OCI-LY7 (cell line): ENCODE measurements around the gene GMEB2. TPM values are rescaled to one million over a fixed set of nuclear protein-coding genes. Genes with fewer than 3 reads are reported as not detected.

Experiments used
- BruUV-seq: library from RNA; stranded (reverse); fragments of 400-500 nt; replicated peaks from 2 replicates; lab custom pipeline; 2021; lab: Mats Ljungman, UMichigan
- CTCF ChIA-PET: fragments of 300-600 bp; sonication (Branson Sonifier 250); formaldehyde crosslinking; loops from one replicate; lab custom pipeline; 2022; ENCODE audit warnings: antibody characterized with exemption; ENCODE audit not compliant: unreplicated experiment; lab: Charles Lee
- POLR2A ChIA-PET: fragments of 300-600 bp; sonication (Branson Sonifier 250); formaldehyde crosslinking; loops from one replicate; lab custom pipeline; 2022; ENCODE audit warnings: antibody characterized with exemption; lab: Charles Lee
- DNase-seq: peaks from one replicate; pipeline ENCODE4 v3.0.0-alpha.2; 2015; ENCODE audit warnings: low spot score
- H2AFZ ChIP-seq: fragments of 200-600 bp; sonication (generic), shearing (Covaris generic); 2 replicates; pipeline ENCODE4 v1.6.1; 2014; ENCODE audit warnings: mild to moderate bottlenecking, antibody characterized with exemption, low read length, moderate library complexity
- H3K27ac ChIP-seq: fragments of 200-600 bp; sonication (generic); 2 replicates; pipeline ENCODE4 v1.5.1; 2014; ENCODE audit warnings: mixed run types, low read depth, mild to moderate bottlenecking, moderate library complexity, low read length, inconsistent platforms; ENCODE audit not compliant: poor library complexity, severe bottlenecking
- H3K36me3 ChIP-seq: fragments of 200-600 bp; sonication (generic); 2 replicates; pipeline ENCODE4 v1.6.1; 2014; ENCODE audit warnings: mild to moderate bottlenecking, antibody characterized with exemption, low read length, moderate library complexity, mixed read lengths; ENCODE audit not compliant: insufficient read depth
- H3K4me1 ChIP-seq: fragments of 200-600 bp; sonication (generic); 2 replicates; pipeline ENCODE4 v1.5.1; 2014; ENCODE audit warnings: mild to moderate bottlenecking, low read length; ENCODE audit not compliant: insufficient read depth, poor library complexity, severe bottlenecking
- H3K4me2 ChIP-seq: fragments of 200-600 bp; sonication (generic); 2 replicates; pipeline ENCODE4 v1.6.1; 2014; ENCODE audit warnings: mild to moderate bottlenecking, low read length
- H3K4me3 ChIP-seq: fragments of 200-600 bp; sonication (generic); 2 replicates; pipeline ENCODE4 v1.5.1; 2014; ENCODE audit warnings: mild to moderate bottlenecking, low read depth, low read length; ENCODE audit not compliant: poor library complexity, severe bottlenecking
- H3K79me2 ChIP-seq: fragments of 200-600 bp; sonication (generic); 2 replicates; pipeline ENCODE4 v1.6.1; 2016; ENCODE audit warnings: low read depth, mild to moderate bottlenecking, low read length, moderate library complexity, mixed read lengths; ENCODE audit not compliant: insufficient read depth
- H3K9me2 ChIP-seq: fragments of 200-600 bp; sonication (generic); 2 replicates; pipeline ENCODE4 v1.6.1; 2016; ENCODE audit warnings: mild to moderate bottlenecking, low read length, mixed read lengths; ENCODE audit not compliant: insufficient read depth
- H3K9me3 ChIP-seq: fragments of 200-600 bp; sonication (generic); 2 replicates; pipeline ENCODE4 v1.6.1; 2014; ENCODE audit warnings: mild to moderate bottlenecking, mixed run types, low read length, mixed read lengths
- H4K20me1 ChIP-seq: fragments of 200-600 bp; sonication (generic); 2 replicates; pipeline ENCODE4 v1.6.1; 2014; ENCODE audit warnings: mild to moderate bottlenecking, antibody characterized with exemption, low read length, moderate library complexity, mixed read lengths; ENCODE audit not compliant: insufficient read depth
- CTCF ChIP-seq: fragments of 200-600 bp; sonication (generic); conservative IDR thresholded peaks from 2 replicates; pipeline ENCODE4 v1.5.1; 2014; ENCODE audit warnings: mild to moderate bottlenecking, antibody characterized with exemption, low read length, moderate library complexity, mixed read lengths
- EZH2phosphoT487 ChIP-seq: fragments of 200-600 bp; sonication (generic); IDR thresholded peaks from 2 replicates; pipeline ENCODE4 v1.6.1; 2018; ENCODE audit warnings: low read depth, borderline replicate concordance, mild to moderate bottlenecking, mixed run types, antibody characterized with exemption, low read length, moderate library complexity, mixed read lengths
- intact Hi-C: fragments of 100-400 bp; cut with micrococcal nuclease; formaldehyde crosslinking; loops from one replicate; pipeline ENCODE4 v1.10.0; 2022; ENCODE audit not compliant: unreplicated experiment
- total RNA-seq, 2 experiments: library from RNA; depleted of rRNA in 1 of 2; stranded (reverse); fragments of >200 nt in 1 of 2; shearing (Covaris generic) in 1 of 2; gene quantifications; 2 replicates each; pipeline ENCODE4 v1.2.3, GENCODE V29; 2014 to 2022

GMEB2 gene
- total RNA-seq, 2 experiments from 2014 or later: 15.6 TPM

DNA sequence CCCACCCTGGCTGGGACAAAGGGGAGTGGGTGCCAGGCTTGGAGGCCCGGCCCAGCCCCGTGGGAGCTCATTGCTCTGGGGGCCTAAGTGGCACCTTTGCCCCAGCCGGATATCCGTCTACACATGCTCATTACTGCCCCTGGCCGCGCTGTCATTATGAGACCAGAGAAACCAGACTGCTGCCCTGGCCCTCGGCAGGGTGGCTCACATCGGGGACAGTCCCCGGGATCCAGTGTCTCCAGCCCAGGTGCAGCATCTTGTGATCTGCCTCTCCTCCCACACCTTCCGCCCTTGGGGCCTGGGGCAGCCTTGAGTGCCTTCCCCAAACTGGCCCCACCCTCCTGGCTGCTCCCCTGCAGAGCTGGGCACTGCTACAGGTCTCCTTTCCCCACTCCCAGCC, 84.2 kb downstream of the GMEB2 start:
- Histone ChIP-seq H3K27ac (no peak overlapping the region), H3K4me3 (no peak overlapping the region), H3K9me3 (no peaks in the 10 kb centered on the region), H2AFZ (no peak overlapping the region), H3K79me2 (no peaks in the 10 kb centered on the region), H3K4me1 (peaks cover 36% of the 10 kb centered on the region), H4K20me1 (no peaks in the 10 kb centered on the region), H3K4me2 (no peak overlapping the region), H3K36me3 (no peaks in the 10 kb centered on the region), H3K9me2 (no peaks in the 10 kb centered on the region)
- intact Hi-C loops: no loop called here
- ChIA-PET CTCF (no interaction called here), POLR2A (interaction anchor here (1.6 kb wide), 1 partner anchor 99 kb away, joined by 4 read pairs; no protein-coding TSS in a partner anchor)
- no TSS peak for BruUV-seq
- no peak for TF ChIP-seq CTCF
- TF ChIP-seq EZH2phosphoT487: no peak
- no peak for DNase-seq

GRCh38 chr20:63542031-63542559, 84.8 kb downstream of the GMEB2 start:
- Histone ChIP-seq H4K20me1 (no peaks in the 10 kb centered on the region), H3K9me3 (no peaks in the 10 kb centered on the region), H3K27ac (no peak overlapping the region), H3K4me1 (peaks cover 42% of the 10 kb centered on the region), H3K4me2 (no peak overlapping the region), H3K4me3 (no peak overlapping the region), H3K36me3 (no peaks in the 10 kb centered on the region), H3K9me2 (no peaks in the 10 kb centered on the region), H2AFZ (no peak overlapping the region), H3K79me2 (no peaks in the 10 kb centered on the region)
- CTCF ChIA-PET: interaction anchor here (0.6 kb wide), 1 partner anchor 27 kb away, joined by 11 read pairs; no protein-coding TSS in a partner anchor
- TF ChIP-seq CTCF: no peak
- TF ChIP-seq EZH2phosphoT487: no peak
- intact Hi-C loops: no loop called here
- no peak for DNase-seq
- POLR2A ChIA-PET: interaction anchor here (0.6 to 0.9 kb wide), 3 partner anchors 11 to 99 kb away, joined by 3 to 6 read pairs (median 4); no protein-coding TSS in a partner anchor
- BruUV-seq: no TSS peak

DNA sequence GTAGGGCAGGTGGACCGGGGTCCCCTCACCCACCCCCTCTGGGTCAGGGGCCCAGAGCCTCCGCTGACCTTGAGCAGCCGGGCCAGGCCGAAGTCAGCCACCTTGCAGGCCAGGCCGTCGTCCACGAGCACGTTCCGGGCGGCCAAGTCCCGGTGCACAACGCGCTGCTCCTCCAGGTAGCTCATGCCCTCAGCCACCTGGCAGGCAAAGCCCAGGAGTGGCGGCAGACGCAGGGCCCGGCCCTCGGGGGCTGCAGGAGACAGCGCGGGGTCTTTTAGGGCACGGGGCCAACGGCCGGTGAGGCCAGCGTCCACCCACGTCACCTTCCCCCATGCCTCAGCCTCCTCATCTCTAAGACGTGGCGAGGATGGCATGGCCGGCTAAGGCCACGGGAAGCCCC, 85.5 kb downstream of the GMEB2 start:
- Histone ChIP-seq H3K4me3 (no peak overlapping the region), H3K79me2 (no peaks in the 10 kb centered on the region), H3K27ac (no peak overlapping the region), H3K4me2 (no peak overlapping the region), H3K9me3 (no peaks in the 10 kb centered on the region), H3K4me1 (peaks cover 43% of the 10 kb centered on the region), H3K9me2 (no peaks in the 10 kb centered on the region), H3K36me3 (no peaks in the 10 kb centered on the region), H2AFZ (no peak overlapping the region), H4K20me1 (no peaks in the 10 kb centered on the region)
- intact Hi-C loops: no loop called here
- BruUV-seq: no TSS peak
- CTCF ChIA-PET: no interaction called here
- no peak for TF ChIP-seq EZH2phosphoT487
- TF ChIP-seq CTCF: no peak
- POLR2A ChIA-PET: interaction anchor here (0.8 to 0.9 kb wide), 2 partner anchors 11 to 100 kb away, joined by 3 to 6 read pairs; no protein-coding TSS in a partner anchor
- DNase-seq: no peak
